Glomerular endothelial cell (primary cell): ENCODE results near the gene MYLK4. TPM values are rescaled to one million over a fixed set of nuclear protein-coding genes. Genes with fewer than 3 reads are reported as not detected.

Source experiments
- total RNA-seq: library from RNA; depleted of rRNA; stranded (reverse); fragments of >200 nt; gene quantifications from 2 replicates; pipeline ENCODE4 v1.2.3, GENCODE V29; 2015

The MYLK4 gene
- total RNA-seq, 1 donor from 2014 or later = 0.35 TPM

Other genes starting within 250 kb of the MYLK4 start
- 57.6 and 71.6 TPM in 2 replicates for gene WRNIP1, start 14.5 kb upstream of the MYLK4 start, total RNA-seq
- gene SERPINB1, start 90.9 kb upstream of the MYLK4 start, total RNA-seq = 25.0 and 34.7 TPM in 2 replicates
- 97.6 and 146 TPM in 2 replicates for gene SERPINB9, start 152.4 kb upstream of the MYLK4 start, total RNA-seq
- gene SERPINB6, start 220.6 kb upstream of the MYLK4 start, total RNA-seq = 202 and 219 TPM in 2 replicates
- gene NQO2, start 249.0 kb upstream of the MYLK4 start, total RNA-seq = 21.6 and 22.1 TPM in 2 replicates